Adrenal gland (tissue), 5 donors: Measurements from ENCODE around the gene ITCH.

Experiments used
- POLR2A ChIP-seq, 2 donors: fragments of 450-650 bp; IDR thresholded peaks; one replicate each; pipeline ENCODE4 v1.6.1; 2017; ENCODE audit warnings: antibody characterized with exemption in 2 of 2, mild to moderate bottlenecking in 2 of 2, moderate library complexity in 1 of 2
- TF ChIP-seq, protein P1 (sequence below), 6 experiments: fragments of 450-650 bp in 4 of 6; fragments of 200-600 bp in 2 of 6; sonication (generic) in 1 of 6; IDR thresholded peaks; 1 replicate in 5 of 6; 2 replicates in 1 of 6; pipeline versions ENCODE4 v1.5.1 to v1.8.0; 2016 to 2021; ENCODE audit warnings: antibody characterized with exemption in 6 of 6, mild to moderate bottlenecking in 2 of 6, moderate library complexity in 1 of 6
- donor health status: DM: no; HTN: no; CAD: no.

DNA sequence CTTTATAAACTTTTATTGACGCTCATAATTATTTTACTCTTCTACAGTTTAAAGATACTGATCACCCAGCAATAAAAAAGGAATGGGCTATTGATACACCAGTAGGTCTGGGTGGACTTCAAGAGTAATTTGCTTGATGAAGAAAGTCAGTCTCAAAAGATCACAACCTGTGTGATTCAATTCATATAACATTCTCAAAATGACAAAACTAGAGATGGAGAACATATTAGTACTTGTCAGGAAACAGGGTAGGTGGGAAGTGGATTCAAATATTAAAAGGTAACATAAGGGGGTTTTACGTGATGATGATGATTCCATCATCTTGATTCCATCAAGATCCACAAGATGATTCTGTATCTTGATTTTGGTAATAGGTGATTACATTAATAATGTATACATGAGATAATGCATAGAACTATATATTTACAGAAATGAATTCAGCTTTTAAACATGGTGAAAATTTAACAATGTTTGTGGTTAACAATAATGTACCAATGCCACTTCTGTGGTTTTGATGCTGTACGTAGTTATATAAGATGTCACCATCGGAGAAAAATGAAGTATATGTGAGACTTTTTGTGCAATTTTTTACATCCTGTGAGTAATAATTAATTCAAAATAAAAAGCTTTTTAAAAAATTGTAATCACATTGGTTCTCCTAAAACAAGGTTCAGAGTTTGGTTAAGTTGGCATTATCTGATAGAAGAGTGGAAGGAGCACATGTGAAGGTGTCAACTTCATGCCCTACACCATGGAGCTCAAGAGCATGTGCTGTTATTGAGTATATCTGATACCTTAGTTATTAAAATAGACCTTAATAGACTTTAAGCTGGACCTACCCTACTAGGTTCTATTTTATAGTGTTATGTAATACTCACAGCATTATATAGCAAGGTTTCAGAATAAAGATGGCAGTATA, 86.9 kb downstream of the ITCH start:
- TF ChIP-seq, protein P1, sequence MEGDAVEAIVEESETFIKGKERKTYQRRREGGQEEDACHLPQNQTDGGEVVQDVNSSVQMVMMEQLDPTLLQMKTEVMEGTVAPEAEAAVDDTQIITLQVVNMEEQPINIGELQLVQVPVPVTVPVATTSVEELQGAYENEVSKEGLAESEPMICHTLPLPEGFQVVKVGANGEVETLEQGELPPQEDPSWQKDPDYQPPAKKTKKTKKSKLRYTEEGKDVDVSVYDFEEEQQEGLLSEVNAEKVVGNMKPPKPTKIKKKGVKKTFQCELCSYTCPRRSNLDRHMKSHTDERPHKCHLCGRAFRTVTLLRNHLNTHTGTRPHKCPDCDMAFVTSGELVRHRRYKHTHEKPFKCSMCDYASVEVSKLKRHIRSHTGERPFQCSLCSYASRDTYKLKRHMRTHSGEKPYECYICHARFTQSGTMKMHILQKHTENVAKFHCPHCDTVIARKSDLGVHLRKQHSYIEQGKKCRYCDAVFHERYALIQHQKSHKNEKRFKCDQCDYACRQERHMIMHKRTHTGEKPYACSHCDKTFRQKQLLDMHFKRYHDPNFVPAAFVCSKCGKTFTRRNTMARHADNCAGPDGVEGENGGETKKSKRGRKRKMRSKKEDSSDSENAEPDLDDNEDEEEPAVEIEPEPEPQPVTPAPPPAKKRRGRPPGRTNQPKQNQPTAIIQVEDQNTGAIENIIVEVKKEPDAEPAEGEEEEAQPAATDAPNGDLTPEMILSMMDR (IDR thresholded peaks at IDR 0.05), result no peak
- no peak for TF ChIP-seq POLR2A (IDR thresholded peaks at IDR 0.05)
